NCI-H2171 (cell line): Measurements from ENCODE around the gene FNDC10.
"Not testable (repeated sequence)": the region's sequence is repeated elsewhere in the genome, so short reads cannot be mapped to it uniquely, and the experiment has no call there.

ENCODE experiments used
- DNase-seq: peaks from one replicate; lab custom pipeline; 2025; lab: John Stamatoyannopoulos, UW

FNDC10 gene

DNA sequence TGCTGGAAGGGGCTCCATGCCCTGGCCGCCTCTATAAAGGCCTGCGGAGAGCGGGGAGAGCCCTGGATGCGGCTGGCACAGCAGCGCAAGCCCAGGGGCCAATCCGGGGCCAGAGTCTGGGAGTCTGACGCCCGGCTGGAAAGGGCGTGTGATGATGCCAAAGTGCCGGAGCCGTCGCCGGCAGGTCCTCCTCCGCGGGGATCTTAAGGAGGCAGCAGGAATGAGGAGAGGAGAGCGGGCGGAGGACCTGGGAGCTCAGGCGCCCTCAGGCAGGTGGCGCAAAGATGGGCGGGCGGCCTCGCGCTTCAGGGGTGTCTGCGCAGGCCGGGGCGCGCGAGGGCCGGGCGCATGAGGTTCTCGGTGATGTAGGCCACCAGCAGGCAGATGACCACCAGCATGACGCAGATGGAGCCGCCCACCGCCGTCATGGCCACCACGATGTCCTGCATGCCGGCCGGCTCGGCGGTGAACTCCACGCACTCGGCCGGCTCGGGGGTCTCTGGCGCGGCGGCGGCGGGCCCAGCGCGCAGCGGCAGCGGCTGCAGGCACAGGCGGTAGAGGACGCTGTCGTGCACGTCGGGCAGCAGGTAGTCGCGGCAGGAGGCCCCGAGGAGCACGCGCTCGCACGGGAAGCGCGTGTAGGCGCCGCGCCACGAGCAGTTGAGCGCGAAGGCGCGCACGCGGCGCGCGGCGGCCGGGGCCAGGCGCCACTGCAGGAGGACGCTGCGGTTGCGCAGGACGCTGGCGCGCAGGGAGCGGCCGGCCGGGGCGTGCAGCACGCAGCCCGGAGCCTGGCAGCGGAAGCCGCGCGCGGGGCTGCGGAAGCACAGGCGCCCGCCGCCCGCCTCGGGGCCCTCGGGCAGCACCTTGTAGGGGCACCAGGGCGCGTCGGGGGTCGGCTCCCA is 653 bp downstream of the FNDC10 start:
- peak; percentile 38 for DNase-seq

DNA sequence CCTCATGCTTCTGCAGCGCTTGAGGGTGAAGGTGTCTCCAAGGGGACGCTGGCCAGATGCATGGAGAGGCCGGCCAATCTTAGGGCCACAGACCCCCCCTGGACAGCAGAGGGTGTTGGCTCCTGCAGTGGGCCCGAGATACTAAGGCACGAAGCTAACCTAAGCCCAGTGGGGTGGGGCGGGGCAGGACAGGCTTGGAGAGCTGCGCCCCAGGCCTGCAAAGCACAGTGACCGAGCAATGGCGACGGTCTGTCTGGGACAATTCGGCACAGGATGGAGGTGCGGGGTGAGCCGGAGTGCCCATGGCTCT is 1.3 kb downstream of the FNDC10 start:
- no peak for DNase-seq

DNA sequence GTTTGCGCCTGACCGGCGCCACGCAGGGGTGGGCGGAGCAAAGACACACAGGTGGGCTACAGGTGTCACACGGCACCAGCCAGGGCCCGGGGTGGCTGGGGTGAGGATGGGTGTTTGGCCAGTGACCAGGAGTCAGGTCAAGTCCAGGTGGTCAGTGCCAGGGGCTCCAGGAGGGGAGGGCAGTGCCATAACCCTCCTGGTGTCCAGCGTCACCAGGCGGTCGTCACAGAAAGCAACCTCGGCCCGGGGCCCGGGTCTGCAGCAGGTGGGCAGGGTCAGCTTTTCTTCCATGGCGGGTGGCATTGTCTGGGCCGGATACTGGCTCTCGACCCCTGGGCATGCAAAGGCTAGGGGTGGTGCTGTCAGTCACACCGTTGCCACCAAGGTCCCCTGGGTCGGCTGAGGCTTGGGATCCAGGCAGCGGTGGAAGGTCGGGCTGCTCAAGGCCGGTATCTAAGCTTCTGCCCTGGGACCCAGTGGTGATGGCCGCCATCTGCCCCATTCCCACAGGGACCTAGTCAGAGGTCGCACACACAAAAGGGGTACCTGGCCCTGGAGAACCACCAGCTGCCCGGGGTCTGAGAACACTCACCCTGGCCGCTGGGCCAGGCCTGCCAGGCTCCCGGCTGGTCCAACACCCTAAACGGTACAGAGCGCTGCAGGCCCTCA is 1.8 kb downstream of the FNDC10 start:
- no peak for DNase-seq

DNA sequence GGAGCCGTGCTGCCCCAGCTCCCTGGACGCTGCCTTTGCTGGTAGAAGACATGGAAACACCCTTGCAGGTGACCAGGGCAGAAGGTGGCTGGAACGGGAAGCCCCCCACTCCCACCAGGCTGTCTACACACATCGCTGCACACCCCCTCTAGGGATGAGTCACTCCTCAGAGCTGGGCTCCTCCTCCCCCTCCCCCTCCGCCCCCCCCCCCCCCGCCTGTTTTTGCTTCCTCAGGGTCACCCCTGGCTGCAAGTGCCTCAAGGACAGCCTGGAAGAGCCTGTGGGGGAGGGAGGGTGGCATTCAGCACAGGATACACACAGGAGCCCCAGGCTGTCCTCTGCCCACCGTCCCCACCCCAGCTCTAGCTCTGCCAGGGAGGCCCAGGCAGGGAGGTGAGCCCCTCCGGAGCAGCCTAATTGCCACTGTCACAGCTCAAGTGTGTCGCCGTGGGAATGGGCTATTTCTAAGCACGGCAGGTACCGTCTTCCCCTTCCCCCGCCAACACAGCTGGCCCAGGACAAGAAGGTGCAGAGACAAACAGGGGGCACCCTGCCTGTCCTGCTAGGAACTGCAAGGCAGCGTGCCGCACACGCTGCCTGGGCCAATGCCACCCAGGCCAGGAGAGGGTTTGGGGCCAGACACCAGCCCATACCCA is 2.5 kb downstream of the FNDC10 start:
- DNase-seq = peak; percentile 12

DNA sequence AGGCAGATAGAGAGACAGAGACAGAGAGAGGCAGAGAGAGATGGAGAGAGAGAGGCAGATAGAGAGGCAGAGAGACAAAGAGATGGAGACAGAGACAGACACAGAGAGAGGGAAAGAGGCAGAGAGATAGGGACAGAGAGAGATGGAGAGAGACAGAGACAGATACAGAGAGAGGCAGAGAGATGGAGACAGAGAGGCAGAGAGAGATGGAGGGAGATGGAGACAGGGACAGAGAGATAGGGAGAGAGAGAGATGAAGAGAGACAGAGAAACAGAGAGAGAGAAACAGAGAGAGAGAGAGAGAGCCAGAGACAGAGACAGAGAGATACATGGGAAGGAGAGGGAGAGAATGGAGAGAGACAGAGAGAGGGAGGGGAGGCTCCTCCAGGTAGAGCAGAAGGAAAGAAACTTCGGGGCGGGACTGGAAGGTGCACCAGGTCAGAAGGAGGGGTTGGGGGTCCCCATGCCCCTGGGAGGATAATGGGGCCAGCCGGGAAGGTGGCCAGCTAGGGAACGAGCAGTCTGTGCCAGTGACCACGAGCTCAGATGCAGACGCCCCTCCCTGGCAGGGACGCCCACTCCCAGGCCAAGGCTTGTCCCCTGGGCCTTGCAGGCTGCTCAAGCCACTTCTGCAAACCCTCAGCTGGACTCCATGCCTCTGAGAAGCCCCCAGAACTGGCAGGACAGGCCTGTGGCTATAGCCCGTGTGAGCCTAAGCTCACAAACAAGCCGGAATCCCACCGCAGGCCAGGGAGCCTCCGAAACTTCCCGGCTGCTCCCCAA is 3.3 kb downstream of the FNDC10 start:
- no peak for DNase-seq

DNA sequence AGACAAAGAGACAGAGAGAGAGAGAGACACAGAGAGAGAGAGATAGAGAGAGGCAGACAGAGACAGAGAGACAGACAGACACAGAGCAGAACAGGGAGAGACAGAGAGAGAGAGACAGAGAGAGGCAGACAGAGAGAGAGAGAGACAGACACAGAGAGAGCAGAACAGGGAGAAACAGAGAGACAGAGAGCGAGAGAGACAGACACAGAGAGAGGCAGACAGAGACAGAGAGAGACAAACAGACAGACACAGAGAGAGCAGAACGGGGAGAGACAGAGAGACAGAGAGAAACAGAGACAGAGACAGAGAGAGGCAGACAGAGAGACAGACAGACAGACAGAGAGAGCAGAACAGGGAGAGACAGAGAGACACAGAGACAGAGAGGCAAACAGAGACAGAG is 4.6 kb downstream of the FNDC10 start:
- DNase-seq = not testable (repeated sequence)

DNA sequence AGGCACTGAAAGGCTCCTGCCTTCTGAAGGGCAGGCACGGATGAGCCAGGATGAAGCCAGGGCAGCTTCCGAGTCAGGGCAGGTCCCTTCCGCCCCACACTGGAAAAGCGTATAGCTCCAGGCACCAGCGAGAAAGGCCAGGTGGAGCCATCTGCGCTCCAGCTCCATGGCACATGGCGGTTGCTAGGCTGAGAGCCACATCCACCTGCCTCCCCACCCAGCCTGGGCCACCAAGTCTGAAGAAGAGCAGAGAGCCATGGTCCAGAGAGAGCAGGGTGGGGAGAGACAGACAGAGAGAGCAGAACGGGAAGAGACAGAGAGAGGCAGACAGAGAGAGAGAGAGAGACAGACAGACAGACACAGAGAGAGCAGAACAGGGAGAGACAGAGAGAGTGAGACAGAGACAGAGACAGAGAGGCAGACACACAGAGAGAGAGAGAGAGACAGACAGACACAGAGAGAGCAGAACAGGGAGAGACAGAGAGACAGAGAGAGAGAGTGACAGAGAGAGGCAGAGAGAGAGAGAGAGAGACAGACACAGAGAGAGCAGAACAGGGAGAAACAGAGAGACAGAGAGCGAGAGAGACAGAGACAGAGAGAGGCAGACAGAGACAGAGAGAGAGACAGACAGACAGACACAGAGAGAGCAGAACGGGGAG is 5.2 kb downstream of the FNDC10 start:
- DNase-seq = peak; percentile 19

DNA sequence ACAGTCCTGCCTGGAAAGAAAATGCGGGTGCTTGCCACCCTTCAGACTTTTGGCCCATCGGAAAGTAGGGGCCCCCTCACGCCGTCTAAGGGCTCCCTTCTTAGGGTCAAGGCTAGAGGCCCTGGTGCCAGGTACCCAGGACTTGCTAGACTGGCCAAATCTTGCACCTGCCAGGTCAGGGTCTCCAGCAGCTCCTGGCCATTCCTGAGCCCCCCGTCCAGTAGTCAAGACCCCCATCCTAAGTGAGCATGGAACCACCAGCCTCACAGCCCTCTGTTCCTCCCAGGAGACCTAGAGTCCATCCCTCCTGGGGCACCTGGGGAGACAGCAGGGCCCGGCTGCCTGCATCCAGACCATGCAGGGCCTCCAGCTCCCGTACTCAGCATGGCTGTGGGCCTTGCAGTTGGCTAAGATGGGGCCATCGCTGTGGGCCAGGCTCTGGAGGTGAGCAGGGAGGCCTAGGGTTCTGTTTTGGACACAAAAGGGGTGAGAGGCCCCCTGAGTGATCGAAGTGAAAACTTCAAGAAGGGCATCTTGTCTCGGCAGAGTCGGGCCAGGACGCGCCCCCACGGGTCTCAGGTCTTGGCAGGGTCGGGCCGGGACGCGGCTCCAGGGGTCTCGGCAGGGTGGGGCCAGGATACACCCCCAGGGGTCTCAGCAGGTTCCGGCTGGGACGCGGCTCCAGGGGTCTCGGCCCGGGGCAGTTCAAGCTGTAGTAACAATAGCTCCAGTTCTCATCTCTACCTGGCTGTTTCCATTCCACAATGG is 5.9 kb downstream of the FNDC10 start:
- no peak for DNase-seq

DNA sequence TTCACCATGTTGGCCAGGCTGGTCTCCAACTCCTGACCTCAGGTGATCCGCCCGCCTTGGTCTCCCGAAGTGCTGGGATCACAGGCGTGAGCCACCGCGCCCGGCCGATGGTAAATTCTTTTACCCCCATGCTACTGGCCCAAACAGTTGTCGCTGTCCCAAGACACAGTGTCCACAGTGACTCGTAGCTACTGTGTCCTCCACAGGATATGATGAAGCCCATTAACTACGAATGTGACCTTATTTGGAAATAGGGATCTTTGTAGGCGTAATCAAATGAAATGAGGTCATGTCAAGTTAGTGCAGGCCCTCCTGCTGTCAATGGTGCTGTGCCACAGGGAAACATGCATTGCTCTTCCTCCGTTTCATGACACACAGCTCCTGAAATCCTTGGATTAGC is 8.5 kb downstream of the FNDC10 start:
- no peak for DNase-seq

DNA sequence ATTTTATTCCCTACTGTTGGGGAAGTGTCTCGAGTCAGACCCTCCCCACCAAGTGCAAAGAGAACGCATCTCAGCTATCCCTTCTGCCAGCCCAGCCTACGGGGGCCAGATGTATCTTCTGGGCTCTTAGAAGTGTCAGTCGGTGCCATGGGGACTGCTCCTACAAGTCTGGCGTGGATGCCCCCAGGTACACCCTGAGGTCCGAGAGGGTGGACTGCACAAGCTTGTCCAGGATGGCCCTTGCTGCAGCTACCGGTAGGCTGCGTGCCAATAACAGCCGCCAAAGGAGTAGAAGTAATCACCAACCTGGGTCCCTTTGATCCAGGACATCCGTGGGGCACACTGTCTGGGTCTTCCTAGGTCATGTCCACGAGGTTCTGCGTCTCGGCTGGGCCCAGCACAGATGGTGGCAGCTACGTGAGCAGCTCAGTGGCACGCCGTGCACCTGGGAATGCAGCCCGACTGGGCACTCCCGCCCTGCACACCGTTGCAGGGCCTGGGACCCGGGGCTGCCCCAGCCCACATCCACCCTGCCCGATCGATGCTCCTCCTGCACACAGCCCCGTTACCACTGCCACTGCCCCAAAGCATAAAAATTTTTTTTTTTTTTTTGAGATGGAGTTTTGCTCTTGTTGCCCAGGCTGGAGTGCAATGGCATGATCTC is 16.5 kb downstream of the FNDC10 start:
- no peak for DNase-seq

DNA sequence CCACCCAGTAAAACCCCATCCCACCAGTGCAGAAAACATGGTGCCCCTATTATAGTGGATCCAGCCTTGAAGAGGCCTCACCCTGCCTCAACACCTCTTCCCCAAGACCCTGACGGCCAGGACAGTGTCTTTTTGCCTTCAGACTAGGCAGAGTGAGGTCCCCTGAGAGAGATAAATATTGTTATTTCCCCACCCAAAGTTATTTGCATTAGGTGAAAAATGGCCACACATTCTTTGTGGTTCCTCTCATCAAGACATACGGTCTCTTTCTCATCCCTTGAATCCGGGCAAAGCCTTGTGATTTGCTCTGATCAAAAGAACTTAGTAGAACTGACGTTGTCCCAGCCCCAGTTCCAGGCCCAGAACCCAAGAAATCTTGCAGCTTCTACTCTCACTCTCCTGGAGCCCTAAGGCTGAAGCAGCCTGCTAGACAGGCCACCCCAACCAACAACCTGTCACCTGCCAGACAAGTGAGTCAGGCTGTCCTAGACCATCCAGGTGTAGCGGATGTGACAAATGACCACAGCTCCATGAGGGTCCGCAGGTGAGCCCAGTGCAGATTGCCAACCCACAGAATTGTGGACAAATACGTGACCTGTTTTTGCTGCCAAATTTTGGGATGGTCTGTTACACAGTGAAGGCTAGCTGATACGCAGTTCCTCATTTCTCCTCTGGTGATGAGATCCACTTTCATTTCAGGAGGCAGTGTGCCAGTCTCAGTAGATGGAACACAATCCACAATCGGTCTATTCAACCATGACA is 17.2 kb downstream of the FNDC10 start:
- no peak for DNase-seq

DNA sequence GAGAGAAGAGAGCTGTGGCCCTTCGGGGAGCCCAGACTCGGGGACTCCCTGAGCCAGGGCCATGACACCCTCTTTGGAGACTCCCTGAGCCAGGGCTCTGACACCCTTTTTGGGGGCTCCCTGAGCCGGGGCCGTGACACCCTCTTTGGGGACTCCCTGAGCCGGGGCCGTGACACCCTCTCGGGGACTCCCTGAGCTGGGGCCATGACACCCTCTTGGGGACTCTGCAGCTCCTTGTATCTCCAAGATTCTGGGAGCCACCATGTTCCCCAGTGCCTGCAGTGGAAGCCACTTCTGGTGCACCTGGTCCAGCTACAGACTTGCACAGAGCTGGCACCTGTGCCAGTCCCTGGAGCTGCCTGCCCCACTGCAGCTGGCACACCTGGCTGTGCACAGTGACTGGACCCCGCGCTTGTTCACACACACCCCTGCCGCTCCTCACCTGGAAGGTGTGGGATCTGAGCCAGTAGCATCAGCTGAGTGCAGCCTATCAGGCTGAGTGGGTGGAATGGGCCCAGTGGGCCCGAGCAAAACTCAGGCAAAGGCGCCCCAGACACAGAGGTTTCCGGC is 21.5 kb downstream of the FNDC10 start:
- no peak for DNase-seq

DNA sequence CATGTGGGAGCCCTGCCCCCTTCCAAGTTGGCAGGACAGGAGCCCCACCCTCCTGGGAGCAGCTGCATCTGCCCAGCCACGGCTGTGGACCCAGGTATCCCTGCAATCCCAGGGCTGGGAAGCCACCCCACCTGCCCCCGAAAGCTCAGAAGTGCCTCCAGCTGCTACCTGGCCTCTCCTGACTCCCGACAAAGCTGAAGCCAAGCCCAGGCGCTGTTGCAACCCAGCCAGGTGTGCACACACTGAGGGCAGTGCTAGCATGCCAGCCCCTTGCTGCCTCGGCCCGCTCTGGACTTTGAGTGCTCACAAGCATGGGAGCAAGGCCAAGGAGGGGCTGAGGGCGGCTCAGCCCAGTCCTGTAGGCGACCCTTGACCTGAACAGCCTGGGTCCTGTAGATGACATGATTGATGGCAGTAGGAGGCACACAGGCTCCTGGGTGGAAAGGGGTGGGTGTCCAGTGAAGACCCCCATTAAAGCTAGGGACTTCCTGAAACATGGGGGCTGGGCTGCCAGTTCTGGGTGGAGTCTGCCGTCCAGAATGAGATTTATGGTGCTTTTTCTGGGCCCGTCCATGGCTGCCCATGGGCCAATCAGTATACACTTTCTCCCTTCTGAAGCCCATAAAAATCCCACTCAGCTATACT is 22.4 kb downstream of the FNDC10 start:
- DNase-seq = peak; percentile 17

DNA sequence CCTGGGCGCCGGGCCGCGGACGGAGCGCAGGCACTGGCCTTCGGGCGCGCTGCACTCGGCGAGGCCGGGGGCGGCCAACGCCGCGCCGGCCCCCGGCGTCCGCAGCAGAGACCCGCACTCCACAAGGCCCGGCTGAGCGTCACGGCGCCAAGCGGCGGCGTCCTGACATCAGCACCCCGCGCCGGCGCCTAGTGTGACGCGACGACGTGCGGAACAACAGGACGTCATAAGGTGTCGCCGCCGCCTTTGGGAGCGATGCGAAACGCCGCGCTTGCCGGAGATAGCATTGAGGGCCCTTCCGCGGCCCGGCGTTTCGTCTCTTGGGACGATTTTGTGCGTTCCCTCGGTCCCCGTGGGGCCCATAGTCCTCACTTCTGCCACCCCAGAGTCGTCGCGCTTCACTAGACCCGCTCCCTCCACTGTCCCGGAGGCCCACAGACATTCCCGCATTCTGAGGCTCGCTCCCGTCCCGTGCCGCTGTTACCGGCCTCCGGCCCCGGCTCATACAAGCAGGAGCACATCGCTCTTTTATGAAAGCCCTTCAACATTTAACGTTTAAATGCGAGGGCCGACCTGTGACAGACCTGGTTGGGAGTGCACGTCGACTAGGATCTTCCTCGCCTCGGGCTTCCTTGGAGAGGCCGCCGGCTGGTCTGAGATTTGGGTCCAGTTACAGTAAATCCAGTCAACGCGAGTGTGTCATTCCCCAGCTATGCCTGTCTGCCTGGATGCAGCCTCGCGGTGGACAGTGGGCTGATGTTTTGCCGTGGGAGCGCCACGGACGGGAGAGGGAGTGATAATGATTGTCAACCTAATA is 25.0 kb downstream of the FNDC10 start, which contains the start of gene SSU72:
TSS of gene SSU72 (minus strand) at position 143 of the 817 bp plus-strand sequence. CDS start 306 bp downstream, outside the sequence.
- peak; percentile 92 for DNase-seq

DNA sequence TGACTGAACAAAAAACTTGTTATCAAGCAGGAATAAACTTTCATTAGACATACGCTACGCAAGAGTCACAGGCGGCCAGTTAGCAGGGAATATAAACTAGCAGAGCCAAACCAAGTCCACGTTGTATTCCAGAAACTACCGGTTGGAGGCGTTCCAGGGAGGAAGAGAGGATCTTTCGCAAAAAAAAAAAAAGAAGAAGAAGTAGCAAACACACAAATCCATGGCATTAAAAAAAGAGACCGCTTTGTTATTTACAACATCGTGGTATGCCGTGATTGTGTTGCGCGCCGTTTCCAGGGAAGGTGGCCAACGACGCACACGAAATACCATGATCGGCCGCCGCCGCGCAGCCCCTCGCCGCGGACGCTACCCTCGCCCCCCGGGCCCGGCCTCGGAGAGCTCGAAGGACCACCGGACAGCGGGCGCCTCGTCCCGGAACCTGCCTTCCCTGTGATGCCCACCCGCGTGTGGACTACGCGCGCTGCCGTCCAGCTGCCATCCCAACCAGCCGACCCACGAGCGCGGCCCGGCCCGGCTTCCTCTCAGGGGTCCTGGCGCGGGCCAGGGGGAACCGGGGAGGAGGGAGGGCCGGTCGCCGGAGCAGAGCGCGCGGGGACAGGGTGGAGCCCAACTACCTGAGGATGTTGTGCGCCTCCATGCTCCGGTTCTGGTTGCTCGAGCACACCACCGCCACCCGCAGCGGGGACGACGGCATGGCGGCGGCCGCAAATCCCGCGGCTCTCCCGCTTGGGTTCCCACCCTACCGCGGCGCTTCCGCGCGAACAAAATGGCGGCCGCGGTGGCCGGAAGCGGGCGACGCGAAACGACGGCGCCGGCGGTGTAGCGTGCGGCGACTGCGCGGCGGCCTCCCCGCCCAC is 25.9 kb downstream of the FNDC10 start:
- DNase-seq = peak; percentile 80

DNA sequence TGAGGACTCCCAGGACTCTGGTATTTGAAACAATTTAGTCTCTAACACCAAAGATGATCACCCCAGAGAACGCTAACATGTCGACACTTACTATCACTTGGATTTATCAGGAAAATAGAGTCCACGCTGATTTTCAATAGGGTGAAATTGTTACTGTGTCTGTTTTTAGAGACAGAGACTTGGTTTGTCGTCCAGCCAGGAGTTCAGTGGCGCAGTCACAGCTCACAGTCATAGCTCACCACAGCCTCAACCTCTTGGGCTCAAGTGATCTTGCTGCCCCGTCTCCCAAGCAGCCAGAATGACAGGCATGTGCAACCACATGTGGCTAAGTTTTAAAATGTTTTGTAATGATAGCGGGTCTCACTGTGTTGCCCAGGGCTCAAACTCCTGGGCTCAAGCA is 30.6 kb downstream of the FNDC10 start:
- DNase-seq = no peak

DNA sequence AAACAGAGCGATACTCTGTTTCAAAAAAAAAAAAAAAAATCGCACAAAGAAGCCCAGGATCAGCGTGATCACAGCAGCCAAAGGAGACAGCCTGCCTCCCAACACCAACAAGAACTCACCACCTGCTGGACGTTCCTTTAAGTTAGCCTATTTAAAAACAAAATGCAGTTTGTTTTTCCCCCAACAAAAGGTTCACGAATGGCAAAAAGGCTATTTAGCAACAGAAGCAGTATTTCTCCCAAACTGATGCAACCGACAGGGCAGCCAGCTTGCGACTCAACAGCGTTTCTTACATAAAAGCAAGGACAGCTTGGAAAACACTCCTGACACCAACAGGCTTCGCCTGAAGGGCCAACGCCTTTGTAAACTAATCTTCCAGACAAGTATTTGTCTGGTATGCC is 32.0 kb downstream of the FNDC10 start:
- no peak for DNase-seq
